Body of pancreas (tissue), 4 donors: ENCODE results near the gene CADM2. TPM values are rescaled to one million over a fixed set of nuclear protein-coding genes. Genes with fewer than 3 reads are reported as not detected.
"Not testable (repeated sequence)": the region's sequence is repeated elsewhere in the genome, so short reads cannot be mapped to it uniquely, and the experiment has no call there.

Experiments used
- ATAC-seq: fragments of 150-250 bp; one replicate; pipeline ENCODE4 v1.9.1; 2016
- DNase-seq, 4 donors: peaks; one replicate each; pipeline ENCODE4 v3.0.0-alpha.2; 2019
- H3K27ac ChIP-seq, 4 donors: fragments of 200-600 bp; sonication (generic); 1 replicate in 3 of 4; 2 replicates in 1 of 4; pipeline versions ENCODE4 v1.5.1 to v1.6.1; 2016 to 2019; ENCODE audit warnings: mild to moderate bottlenecking in 1 of 4, mixed read lengths in 1 of 4, moderate library complexity in 1 of 4
- H3K27me3 ChIP-seq, 2 donors: fragments of 200-600 bp; sonication (generic); one replicate each; pipeline ENCODE4 v1.6.0; 2016; ENCODE audit warnings: mild to moderate bottlenecking in 1 of 2
- H3K36me3 ChIP-seq, 2 donors: fragments of 200-600 bp; sonication (generic); replicated peaks in 1 of 2; 2 replicates each; pipeline ENCODE4 v1.5.1; 2016; ENCODE audit warnings: low read depth in 2 of 2; ENCODE audit not compliant: insufficient read depth in 1 of 2
- H3K4me1 ChIP-seq: fragments of 200-600 bp; sonication (generic); one replicate; pipeline ENCODE4 v1.6.0; 2016
- H3K4me3 ChIP-seq, 2 donors: fragments of 200-600 bp; sonication (generic); 1 replicate in 1 of 2; 2 replicates in 1 of 2; pipeline ENCODE4 v1.5.1; 2016 to 2019
- H3K9me3 ChIP-seq, 3 donors: fragments of 200-600 bp; sonication (generic); 1 replicate in 2 of 3; 2 replicates in 1 of 3; pipeline ENCODE4 v1.5.1; 2016
- CTCF ChIP-seq, 7 experiments: fragments of 450-650 bp in 4 of 7; fragments of 200-600 bp in 3 of 7; sonication (generic) in 3 of 7; IDR thresholded peaks; one replicate each; pipeline ENCODE4 v1.5.1; 2016 to 2019; ENCODE audit warnings: antibody characterized with exemption in 7 of 7
- POLR2A ChIP-seq, 3 donors: fragments of 450-650 bp; IDR thresholded peaks; one replicate each; pipeline ENCODE4 v1.6.1; 2016; ENCODE audit warnings: antibody characterized with exemption in 3 of 3, mild to moderate bottlenecking in 2 of 3
- WGBS, 2 donors: methylation state at CpG; one replicate each; pipeline ENCODE4 v1.1.5; 2017; 5-methylcytosine and 5-hydroxymethylcytosine counted together
- intact Hi-C: fragments of 100-400 bp; cut with DNase I; formaldehyde crosslinking; loops from one replicate; pipeline ENCODE4 v1.15.1; 2023
- total RNA-seq, 2 donors: library from RNA; depleted of rRNA; stranded (reverse); fragments of >200 nt; gene quantifications; one replicate each; pipeline ENCODE4 v1.1.0, GENCODE V29; 2016

Gene CADM2
- total RNA-seq, 2 donors from 2014 or later = 0.26 to 1.3 TPM

GRCh38 chr3:85120879-85121278 is 162.1 kb downstream of the CADM2 start:
- DNase-seq = no peak
- WGBS, 2 donors = 49 to 64% methylated on average over 2 of the region's 2 CpGs

GRCh38 chr3:85132864-85133263 is 174.1 kb downstream of the CADM2 start:
- intact Hi-C loops, ATAC-seq: not testable (repeated sequence)
- WGBS, 2 donors = 80 to 90% methylated on average over 13 of the region's 13 CpGs

More at GRCh38 chr3:85120879-85121278, 162.1 kb downstream of the CADM2 start:
- no peaks in the 10 kb centered on the region for H3K4me1 ChIP-seq
- no peaks in the 10 kb centered on the region for H3K36me3 ChIP-seq
- no peaks in the 10 kb centered on the region for H3K27me3 ChIP-seq
- no peak overlapping the region for H3K27ac ChIP-seq
- no peaks in the 10 kb centered on the region for H3K9me3 ChIP-seq
- H3K4me3 ChIP-seq = no peak overlapping the region
- no peak for ATAC-seq
- no peak for TF ChIP-seq CTCF (IDR thresholded peaks at IDR 0.05)
- no peak for TF ChIP-seq POLR2A (IDR thresholded peaks at IDR 0.05)
- intact Hi-C loops = no loop called here

GRCh38 chr3:85133691-85134420 is 175.1 kb downstream of the CADM2 start:
- H3K4me1 ChIP-seq, H3K27me3 ChIP-seq, H3K27ac ChIP-seq, DNase-seq, H3K9me3 ChIP-seq, H3K4me3 ChIP-seq, H3K36me3 ChIP-seq, intact Hi-C loops, ATAC-seq: not testable (repeated sequence)
- 89 to 91% methylated on average over 17 to 47 of the region's 57 CpGs for WGBS, 2 donors

More at GRCh38 chr3:85132864-85133263, 174.1 kb downstream of the CADM2 start:
- H3K27ac ChIP-seq, H3K4me1 ChIP-seq, H3K27me3 ChIP-seq, DNase-seq, H3K4me3 ChIP-seq, H3K36me3 ChIP-seq, H3K9me3 ChIP-seq: not testable (repeated sequence)

- no peak overlapping the region for H3K4me3 ChIP-seq
- ATAC-seq (no peak), DNase-seq (no peak)
- no peaks in the 10 kb centered on the region for H3K9me3 ChIP-seq
- no peaks in the 10 kb centered on the region for H3K36me3 ChIP-seq
- peaks cover 0 to 3% of the 10 kb centered on the region in 2 donors for H3K27me3 ChIP-seq
- intact Hi-C loops = no loop called here
- 75 to 78% methylated on average over 3 of the region's 3 CpGs for WGBS, 2 donors
- TF ChIP-seq POLR2A (IDR thresholded peaks at IDR 0.05) (no peak), CTCF (IDR thresholded peaks at IDR 0.05) (no peak)
- H3K4me1 ChIP-seq = no peaks in the 10 kb centered on the region
- H3K27ac ChIP-seq = no peak overlapping the region
Measured at GRCh38 chr3:85142626-85143025, 183.8 kb downstream of the CADM2 start.

- WGBS, 2 donors = 8 to 13% methylated on average over 3 of the region's 3 CpGs
- H3K36me3 ChIP-seq = no peaks in the 10 kb centered on the region
- DNase-seq (no peak), ATAC-seq (no peak)
- no peak overlapping the region for H3K27ac ChIP-seq
- peaks cover 0 to 3% of the 10 kb centered on the region in 2 donors for H3K27me3 ChIP-seq
- H3K4me1 ChIP-seq = no peaks in the 10 kb centered on the region
- TF ChIP-seq POLR2A (IDR thresholded peaks at IDR 0.05) (no peak), CTCF (IDR thresholded peaks at IDR 0.05) (no peak)
- intact Hi-C loops = no loop called here
- no peaks in the 10 kb centered on the region for H3K9me3 ChIP-seq
- no peak overlapping the region for H3K4me3 ChIP-seq
Measured at GRCh38 chr3:85148036-85148435, 189.2 kb downstream of the CADM2 start.

GRCh38 chr3:85151555-85151954 is 192.8 kb downstream of the CADM2 start:
- no peak for DNase-seq
- 66 to 73% methylated on average over 1 of the region's 1 CpG for WGBS, 2 donors
- Histone ChIP-seq H3K9me3 (no peaks in the 10 kb centered on the region), H3K4me3 (no peak overlapping the region), H3K27me3 (peaks cover 0 to 2% of the 10 kb centered on the region in 2 donors), H3K27ac (no peak overlapping the region), H3K36me3 (no peaks in the 10 kb centered on the region), H3K4me1 (no peaks in the 10 kb centered on the region)
- no peak for TF ChIP-seq CTCF (IDR thresholded peaks at IDR 0.05)
- no peak for ATAC-seq
- intact Hi-C loops = no loop called here

GRCh38 chr3:85153279-85153678 is 194.5 kb downstream of the CADM2 start:
- H3K4me3 ChIP-seq, H3K27ac ChIP-seq, H3K27me3 ChIP-seq, intact Hi-C loops, ATAC-seq, H3K36me3 ChIP-seq, H3K4me1 ChIP-seq, DNase-seq, H3K9me3 ChIP-seq: not testable (repeated sequence)
- WGBS, 2 donors = 79 to 94% methylated on average over 2 to 7 of the region's 7 CpGs
